GM21367 (cell line): ENCODE data around the gene C6orf141.
"Not testable (repeated sequence)": the region's sequence is repeated elsewhere in the genome, so short reads cannot be mapped to it uniquely, and the experiment has no call there.

Experiments
- ATAC-seq: cut with Tn5 transposase; IDR thresholded peaks from one replicate; pipeline ENCODE4 v1.9.1; 2021; ENCODE audit not compliant: unreplicated experiment

Gene C6orf141

GRCh38 chr6:49570474-49571079 lies 20.1 kb downstream of the C6orf141 start:
- no peak for ATAC-seq

- ATAC-seq: no peak
These were observed 26.1 kb downstream of the C6orf141 start for GRCh38 chr6:49576618-49577017.

GRCh38 chr6:49579649-49580048 lies 29.2 kb downstream of the C6orf141 start:
- ATAC-seq: no peak

- ATAC-seq: no peak
These were observed 32.1 kb downstream of the C6orf141 start for GRCh38 chr6:49582529-49582928.

GRCh38 chr6:49587262-49587661 lies 36.8 kb downstream of the C6orf141 start:
- ATAC-seq: not testable (repeated sequence)
